ENCODE data around the gene GANAB. TPM values are rescaled to one million over a fixed set of nuclear protein-coding genes. Genes with fewer than 3 reads are reported as not detected.

Gene GANAB
- total RNA-seq, 1 donor from 2014 or later = 229 TPM

DNA sequence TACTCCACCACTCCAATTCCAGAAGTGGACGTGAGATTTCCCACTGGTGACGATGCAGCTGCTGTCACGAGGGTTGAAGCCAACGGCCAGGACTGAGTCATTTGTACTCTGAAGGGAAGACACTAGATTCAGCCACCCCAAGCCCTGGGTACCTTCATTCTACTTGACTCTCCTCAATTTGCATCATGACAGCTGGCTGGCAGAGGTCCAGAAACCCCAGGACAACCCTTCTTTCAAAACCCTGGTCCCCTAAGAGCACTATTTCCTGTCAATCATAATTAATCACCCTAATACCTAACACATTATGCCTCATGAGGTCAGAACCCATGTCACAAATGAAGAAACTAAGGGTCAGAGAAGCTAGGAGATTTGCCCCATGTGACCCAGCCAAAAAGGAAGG, 38.7 kb downstream of the GANAB start:
- no peak for TF ChIP-seq CTCF (IDR thresholded peaks at IDR 0.05)

DNA sequence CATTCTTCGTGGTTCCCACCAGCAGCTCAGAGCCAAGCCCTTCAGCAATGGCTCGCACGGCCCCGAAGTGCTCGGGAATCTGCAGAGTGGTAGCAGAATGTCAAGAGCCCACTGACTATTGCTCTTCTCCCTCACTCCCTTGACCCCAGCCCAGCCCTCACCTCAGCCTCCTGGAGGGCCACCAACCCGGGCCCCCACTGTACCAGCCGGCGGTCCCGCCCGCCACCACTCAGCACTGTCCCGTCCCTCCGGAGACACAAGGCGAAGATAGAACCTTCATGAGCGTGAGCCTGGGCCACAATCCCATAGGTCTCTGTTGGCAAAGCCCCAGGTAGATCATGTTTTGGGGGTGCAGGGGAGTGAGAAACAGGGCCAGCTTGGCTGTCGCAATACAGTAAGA, 40.5 kb downstream of the GANAB start:
- no peak overlapping the region for H3K4me3 ChIP-seq
- H3K4me1 ChIP-seq = peaks cover 10% of the 10 kb centered on the region
- DNase-seq (no peak), ATAC-seq (no peak)
- H3K9me3 ChIP-seq = no peaks in the 10 kb centered on the region
- no peak for TF ChIP-seq CTCF (IDR thresholded peaks at IDR 0.05)
- intact Hi-C loops (cut with DNase I) = no loop called here
- no peak overlapping the region for H3K27ac ChIP-seq
- H3K36me3 ChIP-seq = peaks cover 50% of the 10 kb centered on the region
- no peaks in the 10 kb centered on the region for H3K27me3 ChIP-seq

More for the DNA sequence above, 38.7 kb downstream of the GANAB start:
- H3K4me1 ChIP-seq = peaks cover 16% of the 10 kb centered on the region
- no peak overlapping the region for H3K4me3 ChIP-seq
- H3K27me3 ChIP-seq = no peaks in the 10 kb centered on the region
- peaks cover 50% of the 10 kb centered on the region for H3K36me3 ChIP-seq
- intact Hi-C loops (cut with DNase I) = no loop called here
- DNase-seq (no peak), ATAC-seq (no peak)
- H3K27ac ChIP-seq = no peak overlapping the region
- H3K9me3 ChIP-seq = no peaks in the 10 kb centered on the region

- no peak for DNase-seq
- H3K4me3 ChIP-seq = no peak overlapping the region
- no peaks in the 10 kb centered on the region for H3K27me3 ChIP-seq
- peaks cover 48% of the 10 kb centered on the region for H3K36me3 ChIP-seq
- H3K4me1 ChIP-seq = peaks cover 5% of the 10 kb centered on the region
- H3K27ac ChIP-seq = no peak overlapping the region
- TF ChIP-seq CTCF (IDR thresholded peaks at IDR 0.05) = no peak
- ATAC-seq = no peak
- no peaks in the 10 kb centered on the region for H3K9me3 ChIP-seq
- intact Hi-C loops (cut with DNase I) = no loop called here
Observed at GRCh38 chr11:62605467-62605866, 40.9 kb downstream of the GANAB start.

GRCh38 chr11:62604460-62605120, 41.8 kb downstream of the GANAB start:
- H3K4me1 ChIP-seq = peaks cover 13% of the 10 kb centered on the region
- no peak overlapping the region for H3K4me3 ChIP-seq
- ATAC-seq = no peak
- H3K27ac ChIP-seq = no peak overlapping the region
- H3K9me3 ChIP-seq = no peaks in the 10 kb centered on the region
- peaks cover 43% of the 10 kb centered on the region for H3K36me3 ChIP-seq
- intact Hi-C loops (cut with DNase I) = no loop called here
- no peak for DNase-seq
- no peaks in the 10 kb centered on the region for H3K27me3 ChIP-seq
- no peak for TF ChIP-seq CTCF (IDR thresholded peaks at IDR 0.05)

DNA sequence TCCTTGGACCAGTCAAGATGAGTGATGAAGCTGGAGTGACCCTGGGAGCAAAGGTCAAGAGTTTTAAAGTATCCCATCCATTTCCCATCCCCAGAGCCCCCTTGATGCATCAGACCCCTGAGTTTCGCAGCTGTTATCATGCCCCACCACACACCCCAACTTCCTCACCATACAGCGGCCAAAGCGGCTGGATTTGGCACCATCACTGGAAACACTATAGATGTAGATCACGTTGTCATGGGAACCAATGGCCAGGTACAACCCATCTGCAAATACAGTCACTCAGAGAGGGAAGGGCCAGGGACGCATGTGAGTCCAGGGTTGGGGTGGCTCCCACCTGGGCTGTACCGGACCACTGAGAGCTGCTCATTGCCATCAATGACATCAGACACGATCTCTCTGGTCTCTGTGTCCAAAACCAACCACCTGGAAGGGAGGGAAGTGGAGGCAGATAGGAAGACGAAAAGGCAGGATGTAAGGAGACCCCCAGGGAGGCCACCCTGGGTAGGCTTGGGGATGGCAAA, 42.6 kb downstream of the GANAB start:
- peaks cover 20% of the 10 kb centered on the region for H3K4me1 ChIP-seq
- TF ChIP-seq CTCF (IDR thresholded peaks at IDR 0.05) = no peak
- peaks cover 42% of the 10 kb centered on the region for H3K36me3 ChIP-seq
- DNase-seq (no peak), ATAC-seq (no peak)
- no peak overlapping the region for H3K27ac ChIP-seq
- no peaks in the 10 kb centered on the region for H3K9me3 ChIP-seq
- intact Hi-C loops (cut with DNase I) = no loop called here
- H3K27me3 ChIP-seq = no peaks in the 10 kb centered on the region
- no peak overlapping the region for H3K4me3 ChIP-seq
